NCI-H1436 (cell line): Measurements from ENCODE around the gene ZBED4.
"Not testable (repeated sequence)": the region's sequence is repeated elsewhere in the genome, so short reads cannot be mapped to it uniquely, and the experiment has no call there.

Experiments used
- DNase-seq: peaks from one replicate; lab custom pipeline; 2025; lab: John Stamatoyannopoulos, UW

Gene ZBED4, protein sequence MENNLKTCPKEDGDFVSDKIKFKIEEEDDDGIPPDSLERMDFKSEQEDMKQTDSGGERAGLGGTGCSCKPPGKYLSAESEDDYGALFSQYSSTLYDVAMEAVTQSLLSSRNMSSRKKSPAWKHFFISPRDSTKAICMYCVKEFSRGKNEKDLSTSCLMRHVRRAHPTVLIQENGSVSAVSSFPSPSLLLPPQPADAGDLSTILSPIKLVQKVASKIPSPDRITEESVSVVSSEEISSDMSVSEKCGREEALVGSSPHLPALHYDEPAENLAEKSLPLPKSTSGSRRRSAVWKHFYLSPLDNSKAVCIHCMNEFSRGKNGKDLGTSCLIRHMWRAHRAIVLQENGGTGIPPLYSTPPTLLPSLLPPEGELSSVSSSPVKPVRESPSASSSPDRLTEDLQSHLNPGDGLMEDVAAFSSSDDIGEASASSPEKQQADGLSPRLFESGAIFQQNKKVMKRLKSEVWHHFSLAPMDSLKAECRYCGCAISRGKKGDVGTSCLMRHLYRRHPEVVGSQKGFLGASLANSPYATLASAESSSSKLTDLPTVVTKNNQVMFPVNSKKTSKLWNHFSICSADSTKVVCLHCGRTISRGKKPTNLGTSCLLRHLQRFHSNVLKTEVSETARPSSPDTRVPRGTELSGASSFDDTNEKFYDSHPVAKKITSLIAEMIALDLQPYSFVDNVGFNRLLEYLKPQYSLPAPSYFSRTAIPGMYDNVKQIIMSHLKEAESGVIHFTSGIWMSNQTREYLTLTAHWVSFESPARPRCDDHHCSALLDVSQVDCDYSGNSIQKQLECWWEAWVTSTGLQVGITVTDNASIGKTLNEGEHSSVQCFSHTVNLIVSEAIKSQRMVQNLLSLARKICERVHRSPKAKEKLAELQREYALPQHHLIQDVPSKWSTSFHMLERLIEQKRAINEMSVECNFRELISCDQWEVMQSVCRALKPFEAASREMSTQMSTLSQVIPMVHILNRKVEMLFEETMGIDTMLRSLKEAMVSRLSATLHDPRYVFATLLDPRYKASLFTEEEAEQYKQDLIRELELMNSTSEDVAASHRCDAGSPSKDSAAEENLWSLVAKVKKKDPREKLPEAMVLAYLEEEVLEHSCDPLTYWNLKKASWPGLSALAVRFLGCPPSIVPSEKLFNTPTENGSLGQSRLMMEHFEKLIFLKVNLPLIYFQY

DNA sequence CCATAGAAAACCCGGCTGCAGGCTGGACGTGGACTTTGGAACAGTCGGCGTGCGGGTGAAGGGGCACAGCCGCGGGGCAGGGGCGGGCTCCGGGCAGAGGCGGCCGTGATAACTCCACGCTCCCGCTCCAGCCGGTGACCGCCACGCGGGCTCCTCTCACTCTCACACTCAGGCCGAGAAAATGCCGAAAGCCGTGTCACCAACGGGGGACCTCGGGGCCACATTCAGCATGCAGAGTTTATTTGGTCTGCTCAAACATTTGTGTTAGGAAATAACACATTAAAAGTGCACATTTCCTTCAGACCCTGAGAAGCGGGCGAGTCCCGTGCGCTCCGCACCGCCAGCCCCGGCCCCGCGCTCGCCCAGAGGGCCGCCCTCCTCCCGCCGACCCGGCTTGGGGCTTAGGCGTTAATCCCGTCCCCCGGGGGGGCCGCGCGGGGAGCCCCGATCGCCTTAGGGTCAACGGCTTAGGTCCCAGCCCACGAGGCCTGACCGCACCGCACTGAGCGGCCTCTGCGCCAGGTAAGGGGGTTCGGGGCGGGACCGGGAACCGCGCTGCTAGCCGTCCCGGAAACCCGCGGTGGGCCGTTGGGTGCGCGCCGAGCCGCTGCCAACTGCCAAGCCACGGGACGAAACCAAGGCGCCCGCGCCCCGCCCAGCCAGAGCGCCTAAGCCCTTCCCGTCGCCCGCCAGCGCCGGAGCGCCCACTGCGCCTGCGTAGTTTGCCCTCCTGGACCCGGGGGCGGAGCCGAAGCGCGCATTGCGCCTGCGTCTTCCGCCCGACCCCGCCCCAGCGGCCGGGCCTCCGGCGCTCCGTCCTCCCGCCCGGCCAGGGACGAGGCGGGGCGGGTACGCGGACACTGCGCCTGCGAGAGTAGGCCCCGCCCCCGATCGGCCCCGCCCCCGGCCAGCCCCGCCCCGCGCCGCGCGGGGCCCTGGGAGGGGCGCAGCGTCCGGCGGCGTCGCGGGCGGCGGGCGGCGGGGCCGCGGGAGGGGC, at the start of gene ZBED4:
Gene ZBED4, plus strand, starts transcription at position 947 of the 997 bp plus-strand sequence. CDS start 29,819 bp downstream, outside the sequence.
- peak; percentile 97 for DNase-seq

DNA sequence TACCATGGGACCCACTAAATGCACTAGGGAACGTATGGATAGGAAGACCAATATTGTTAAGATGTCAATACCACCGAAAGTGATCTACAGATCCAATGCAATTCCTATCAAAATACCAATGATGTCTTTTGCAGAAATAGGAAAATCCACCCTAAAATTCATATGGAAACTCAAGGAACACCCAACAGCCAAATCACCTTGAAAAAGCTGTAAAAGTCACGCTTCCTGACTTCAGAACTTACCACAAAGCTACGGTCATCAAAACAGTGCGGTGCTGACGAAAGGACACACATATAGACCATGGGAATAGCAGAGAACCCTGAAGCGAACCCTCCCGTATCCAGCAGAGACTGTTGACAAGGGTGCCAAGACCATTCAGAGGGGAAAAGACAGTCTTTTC, 46.5 kb upstream of the ZBED4 start:
- no peak for DNase-seq

DNA sequence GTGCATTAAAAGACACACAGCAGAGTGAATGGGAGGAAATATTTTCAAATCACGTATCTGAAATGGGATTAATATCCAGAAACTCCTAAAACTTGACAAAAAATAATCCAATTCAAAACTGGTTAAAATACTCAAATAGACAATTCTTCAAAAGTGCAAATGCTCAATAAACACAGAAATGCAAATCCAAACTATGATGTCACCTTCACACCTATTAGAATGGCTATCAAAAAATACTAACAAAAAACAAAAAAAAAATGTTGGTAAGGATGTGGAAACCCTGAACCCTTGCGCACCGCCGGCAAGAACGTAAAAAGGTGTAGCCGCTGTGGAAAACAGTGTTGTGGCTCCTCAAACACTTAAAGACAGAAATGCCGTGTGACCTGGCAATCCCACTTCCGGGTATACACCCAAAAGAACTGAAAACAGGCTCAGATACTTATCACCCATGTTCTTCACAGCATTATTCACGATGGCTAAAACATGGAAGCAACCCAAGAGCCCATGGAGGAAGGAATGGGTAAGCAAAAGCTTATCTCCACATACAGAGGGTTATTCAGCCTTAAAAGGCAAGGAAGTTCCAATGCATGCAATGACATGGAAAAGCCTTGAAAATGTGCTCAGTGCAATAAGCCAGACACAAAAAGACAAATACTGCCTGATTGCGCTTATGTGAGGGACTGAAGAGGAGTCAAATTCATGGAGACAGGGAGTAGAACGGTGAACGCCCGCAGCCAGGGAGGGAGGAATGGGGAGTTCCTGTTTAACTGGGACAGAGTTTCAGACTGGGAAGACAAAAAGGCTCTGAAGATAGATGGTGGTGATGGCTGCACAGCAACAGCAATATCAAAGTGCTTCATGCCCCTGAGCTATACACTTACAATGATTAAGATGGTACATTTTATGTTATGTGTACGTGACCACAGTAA, 45.6 kb upstream of the ZBED4 start:
- DNase-seq: no peak

DNA sequence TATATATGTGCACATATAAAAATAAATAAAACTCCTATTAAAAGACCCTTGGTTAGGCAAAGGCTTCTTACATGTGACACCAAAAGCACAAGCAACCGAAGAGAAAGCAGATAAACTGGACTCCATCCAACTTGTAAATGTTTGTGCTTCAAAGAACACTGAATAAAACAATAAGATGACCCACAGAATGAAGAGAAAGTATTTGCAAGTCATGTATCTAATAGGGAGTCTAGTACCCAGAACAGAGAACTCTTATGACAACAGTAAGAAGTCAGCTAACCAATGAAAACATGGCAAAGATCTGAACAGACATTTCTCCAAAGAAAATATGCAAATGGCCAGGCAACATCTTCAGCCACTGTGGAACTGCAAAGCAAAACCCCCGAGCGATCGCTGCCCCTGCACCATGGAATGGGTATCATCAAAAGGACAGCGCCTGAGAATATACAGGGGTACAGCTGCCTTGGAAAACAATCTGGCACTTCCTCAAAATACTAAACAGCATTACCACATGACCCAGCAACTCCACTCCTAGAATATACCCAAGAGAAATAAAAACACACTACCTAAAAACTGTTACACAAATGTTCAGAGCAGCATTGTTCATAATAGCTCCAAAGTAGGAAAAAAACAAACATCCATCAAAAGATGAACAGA, 43.2 kb upstream of the ZBED4 start:
- DNase-seq: no peak

DNA sequence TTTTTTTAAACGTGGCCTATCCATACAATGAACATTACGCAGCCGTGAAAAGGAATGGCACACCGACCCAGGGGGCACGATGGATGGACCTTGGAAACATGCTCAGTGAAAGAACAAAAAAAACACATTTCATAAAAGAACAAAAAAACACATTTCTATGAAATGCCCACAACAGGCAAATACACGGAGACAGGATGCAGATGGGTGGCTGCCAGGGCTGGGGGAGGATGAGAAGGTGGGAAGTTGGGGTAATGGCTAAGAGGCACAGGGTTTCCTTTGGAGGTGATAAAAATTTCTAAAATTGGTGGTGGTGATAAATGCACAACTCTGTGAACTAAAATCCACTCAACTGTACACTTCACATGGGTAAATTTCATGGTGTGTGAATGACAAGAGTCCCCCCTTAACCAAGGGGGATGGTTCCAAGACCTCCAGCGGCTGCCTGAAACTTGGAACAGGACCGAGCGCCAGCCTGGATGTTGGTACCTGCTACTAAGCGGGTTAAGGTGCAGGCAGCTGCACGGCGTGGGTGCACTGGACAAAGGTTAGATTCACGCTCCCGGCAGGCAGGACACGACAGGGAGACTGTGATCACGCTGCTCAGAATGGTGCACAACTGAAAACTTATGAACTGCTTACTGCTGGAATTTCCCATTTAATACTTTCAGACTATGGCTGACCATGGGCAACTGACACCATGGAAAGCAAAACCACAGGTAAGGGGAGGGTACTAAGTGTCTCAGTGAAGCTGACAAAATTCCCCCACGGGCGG, 42.4 kb upstream of the ZBED4 start:
- DNase-seq: no peak

DNA sequence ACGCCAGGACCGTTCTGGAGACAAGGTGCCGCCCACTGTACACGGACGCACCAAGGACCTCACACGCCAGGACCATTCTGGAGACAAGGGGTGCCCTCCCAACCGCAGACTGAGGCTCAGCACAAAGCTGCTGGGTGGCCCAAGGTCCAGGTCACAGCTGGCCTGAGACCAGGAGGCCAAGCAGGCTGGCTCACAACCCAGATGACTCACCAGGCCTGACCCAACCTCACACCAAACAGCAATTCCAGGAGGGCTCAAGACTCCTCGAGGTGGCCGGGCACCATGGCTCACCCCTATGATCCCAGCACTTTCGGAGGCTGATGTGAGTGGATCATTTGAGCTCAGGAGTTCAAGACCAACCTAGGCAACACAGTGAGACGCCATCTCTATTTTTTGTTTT, 40.8 kb upstream of the ZBED4 start:
- no peak for DNase-seq

DNA sequence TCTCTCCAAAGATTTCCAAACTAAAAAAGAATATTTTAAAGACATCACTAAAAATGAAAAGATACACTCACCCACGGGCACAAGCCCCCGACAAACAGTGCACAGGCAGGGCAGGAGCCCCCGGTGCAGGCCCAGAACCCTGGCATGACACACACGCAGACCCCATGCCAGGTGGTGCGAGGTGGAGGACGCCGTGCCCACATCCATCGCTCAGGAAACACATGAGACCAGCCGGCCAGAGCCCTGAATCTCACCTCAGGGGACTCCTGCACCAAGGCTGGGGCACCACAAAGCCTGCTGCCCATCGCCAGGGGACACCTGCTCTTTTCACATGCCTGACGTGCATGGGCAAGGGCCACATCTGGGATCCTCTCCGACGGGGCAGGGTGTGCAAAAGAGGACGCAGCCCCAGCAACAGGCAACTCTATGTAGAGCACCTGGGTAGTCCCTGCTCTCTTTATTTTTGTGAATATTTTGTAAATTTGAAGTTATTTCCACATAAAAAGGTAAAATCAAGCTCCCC, 39.4 kb upstream of the ZBED4 start:
- DNase-seq: no peak

DNA sequence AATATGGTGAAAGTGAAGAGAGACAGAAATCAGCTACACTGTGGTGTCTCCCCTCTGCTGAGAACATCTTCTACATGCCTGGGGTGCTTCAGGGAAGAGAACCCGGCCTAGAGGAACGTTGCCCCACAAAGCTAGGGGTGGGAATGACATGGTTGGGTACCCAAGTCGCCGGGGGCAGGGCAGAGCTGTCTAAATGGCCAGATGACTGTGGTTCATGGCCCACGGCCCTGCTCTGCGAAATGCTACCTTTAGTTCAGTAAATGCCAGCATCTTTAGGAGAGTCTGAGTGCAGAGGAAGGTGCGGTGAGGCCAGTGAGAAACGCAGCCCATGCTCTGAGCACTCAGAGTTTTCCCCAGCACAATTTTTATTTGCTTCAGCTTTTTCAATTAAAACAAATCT, 38.8 kb upstream of the ZBED4 start:
- no peak for DNase-seq

DNA sequence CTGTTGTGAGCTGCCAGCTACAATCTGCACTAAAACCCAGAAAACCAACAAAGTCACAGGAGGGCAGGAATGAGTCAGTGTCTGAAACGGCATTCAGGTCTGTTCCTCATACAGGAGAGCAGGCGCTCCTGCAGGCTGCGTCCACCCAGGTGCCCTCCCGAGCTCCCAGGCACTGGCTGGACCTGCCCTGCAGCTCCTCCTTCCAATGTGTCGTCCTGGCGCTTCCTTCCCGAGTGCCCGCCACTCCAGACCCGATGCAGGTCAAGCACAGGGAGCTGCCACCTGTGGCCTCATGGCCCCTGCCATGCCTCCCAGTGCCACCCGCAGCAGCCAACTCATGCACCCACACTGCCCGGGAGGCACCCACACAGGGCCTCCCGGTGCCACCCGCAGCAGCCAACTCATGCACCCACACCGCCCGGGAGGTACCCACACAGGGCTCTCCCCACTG, 38.0 kb upstream of the ZBED4 start:
- no peak for DNase-seq

DNA sequence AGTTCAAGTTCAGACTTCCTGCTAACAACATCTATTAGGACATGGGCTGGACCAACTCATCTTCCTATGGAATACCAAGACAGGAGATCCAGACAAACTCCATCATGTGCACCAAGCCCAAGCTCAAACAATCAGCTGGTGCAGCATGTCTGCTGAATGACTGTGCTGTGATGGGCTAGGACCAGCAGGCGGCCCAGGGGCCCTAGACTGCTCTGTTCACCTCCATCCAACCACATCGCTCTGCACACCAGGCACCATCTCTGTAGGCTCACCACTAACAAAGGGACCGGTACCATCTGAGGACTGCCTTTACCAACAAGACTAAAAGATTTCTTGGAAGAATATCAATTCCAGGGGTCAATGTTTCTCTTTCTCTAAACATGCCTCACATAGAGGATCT, 36.3 kb upstream of the ZBED4 start:
- no peak for DNase-seq

DNA sequence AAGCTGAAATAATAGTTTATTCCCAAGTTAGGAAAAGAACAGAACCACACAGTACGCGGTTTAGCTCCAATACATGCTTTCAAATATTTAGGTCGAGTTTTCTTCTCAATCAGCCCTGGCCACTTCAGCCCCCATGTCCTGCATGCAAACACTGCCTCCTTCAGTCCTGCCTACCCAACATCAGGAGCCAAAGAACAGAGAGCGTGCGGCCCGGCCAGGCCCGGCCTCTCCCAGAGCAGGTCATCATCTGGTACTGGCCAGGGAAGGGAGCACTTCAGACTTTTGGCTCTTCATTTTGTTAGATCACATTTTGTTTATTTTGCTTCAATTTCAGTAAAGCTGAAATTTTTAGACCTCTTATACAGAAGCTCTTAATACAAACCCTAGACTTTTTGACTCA, 32.7 kb upstream of the ZBED4 start:
- no peak for DNase-seq

DNA sequence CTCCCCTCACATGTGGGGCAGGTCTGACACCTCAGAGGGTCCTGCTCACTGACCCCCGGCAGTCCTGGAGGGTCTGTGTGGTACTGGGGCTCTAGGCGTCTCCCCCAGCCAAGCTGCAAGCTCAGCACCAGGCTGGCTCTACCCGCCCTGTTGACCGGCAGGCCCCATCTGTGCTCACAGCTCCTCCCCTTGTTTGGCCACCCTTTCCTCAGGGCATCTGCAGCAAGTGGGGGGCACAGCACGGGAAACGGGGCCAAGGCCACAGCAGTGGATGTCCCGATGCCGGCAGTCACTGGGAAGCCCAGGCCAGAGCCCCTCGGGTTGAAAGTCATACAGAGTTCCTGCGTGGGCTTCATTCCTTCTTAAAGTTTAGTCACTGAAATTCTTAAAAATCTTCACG, 31.9 kb upstream of the ZBED4 start:
- not testable (repeated sequence) for DNase-seq

DNA sequence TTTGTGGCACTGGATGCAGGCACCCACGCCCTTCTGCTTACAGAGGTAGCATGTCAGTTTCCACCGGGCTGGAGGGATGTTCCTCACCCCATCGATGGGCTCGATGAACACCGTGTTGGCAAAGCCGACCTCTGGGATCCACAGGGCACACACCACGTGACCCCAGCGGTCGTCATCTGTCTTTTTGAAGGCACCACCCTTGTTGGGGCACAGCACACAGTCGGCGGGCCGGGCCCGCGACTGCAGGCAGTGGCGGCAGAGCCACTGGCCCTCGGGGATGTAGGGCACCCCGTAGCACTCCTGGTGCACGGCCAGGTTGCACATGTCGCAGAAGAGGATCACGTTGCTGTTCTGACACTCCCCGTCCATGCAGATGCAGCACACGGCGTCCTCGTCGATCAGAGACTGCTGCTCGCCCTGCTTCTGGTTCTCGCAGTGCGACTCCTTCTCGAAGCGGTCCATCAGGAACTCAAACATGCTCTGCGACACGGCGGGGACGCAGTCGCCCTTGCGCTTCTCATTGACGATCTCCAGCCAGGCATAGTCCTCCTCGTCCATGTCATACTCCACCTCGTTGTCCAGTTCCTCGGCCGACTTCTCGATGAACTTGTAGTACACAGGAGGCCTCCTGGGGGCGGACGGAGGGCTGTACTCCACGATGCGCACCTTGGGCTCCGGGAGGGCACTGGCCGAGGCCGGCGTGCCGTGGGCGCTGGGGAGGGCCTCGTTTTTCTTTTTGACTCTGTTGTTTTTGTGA, 30.2 kb upstream of the ZBED4 start:
- no peak for DNase-seq

DNA sequence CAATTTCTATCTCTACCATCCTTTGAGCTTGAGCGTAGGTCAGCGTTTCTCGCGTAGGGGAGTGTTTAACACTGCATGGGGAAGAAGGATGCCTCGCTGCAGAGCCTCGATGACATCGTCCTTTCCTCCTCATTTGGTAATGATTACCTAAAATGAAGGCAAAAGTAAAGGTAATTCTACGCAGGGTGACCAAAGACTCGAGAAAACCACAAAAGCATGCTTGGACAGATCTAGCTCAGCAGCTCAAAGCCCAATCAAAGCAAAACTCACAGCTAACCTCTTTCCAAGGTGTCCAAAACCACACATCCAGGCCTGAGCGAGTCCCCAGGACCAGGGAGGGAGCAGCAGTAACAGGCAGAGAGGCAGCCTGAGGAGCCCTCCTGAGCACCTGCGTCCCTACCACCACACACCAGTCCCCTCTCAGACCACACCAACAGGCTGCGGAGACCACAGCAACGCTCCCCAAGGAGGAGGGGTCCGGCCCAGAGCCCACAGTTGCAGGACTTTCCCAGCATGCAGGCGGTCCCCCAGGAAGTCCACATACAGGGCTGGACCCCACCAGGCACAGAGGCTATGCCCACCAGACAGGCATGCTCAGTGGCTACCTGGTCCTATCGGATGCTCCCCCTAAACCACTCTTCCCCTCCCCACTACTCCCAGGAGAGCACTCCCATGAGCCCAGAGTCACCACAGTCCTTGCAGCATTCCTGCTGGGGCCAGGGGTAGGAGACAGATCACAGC, 29.3 kb upstream of the ZBED4 start:
- DNase-seq: no peak

DNA sequence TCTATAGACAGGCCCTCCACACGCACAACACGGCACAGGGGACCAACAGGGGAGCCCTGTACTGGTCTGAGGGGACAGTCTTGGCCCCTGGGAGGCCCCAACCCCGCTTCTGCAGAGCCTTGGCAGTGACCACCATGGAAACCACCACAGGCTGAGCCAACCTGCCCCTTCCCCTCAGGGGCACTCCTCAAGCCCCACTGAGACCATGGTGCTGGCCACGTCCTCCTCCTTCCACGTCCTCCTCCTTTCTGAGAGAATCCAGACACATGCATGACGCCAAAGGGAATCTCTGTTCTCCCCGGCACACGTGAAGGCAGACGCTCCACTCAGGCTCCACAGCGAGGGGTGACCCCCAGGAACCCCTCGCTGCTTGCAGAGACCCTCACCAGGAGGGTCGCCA, 28.7 kb upstream of the ZBED4 start:
- DNase-seq: no peak

DNA sequence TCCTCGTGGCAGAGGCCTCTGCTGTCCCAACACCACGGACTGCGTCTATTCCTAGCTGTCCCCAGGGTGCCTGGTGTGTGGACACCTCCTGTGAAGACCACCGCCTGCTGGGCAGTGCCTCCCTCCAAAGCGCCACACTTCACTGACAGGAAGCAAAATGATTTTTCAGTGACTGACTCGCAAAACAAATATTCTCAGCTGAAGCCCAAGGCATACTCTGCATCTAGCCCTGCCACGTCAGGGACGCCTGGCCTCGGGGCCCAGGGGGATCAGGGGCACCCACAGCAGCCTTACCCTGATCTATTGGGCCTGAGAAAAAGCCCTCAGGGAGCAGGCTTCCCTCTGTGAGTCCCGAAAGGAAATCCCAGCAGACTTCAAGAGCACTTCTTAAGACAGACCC, 28.2 kb upstream of the ZBED4 start:
- no peak for DNase-seq
